ENCODE results near the gene IQCE.

The IQCE gene

GRCh38 chr7:2649139-2649838 is 90.5 kb downstream of the IQCE start:
- Histone ChIP-seq H3K9me2 (replicated peaks; ENCODE audit: control insufficient read depth, low read length) (no peaks in the 10 kb centered on the region), H3K4me2 (ENCODE audit: low read length) (no peak overlapping the region), H3K4me3 (ENCODE audit: low read length) (no peak overlapping the region), H4K20me1 (ENCODE audit: control insufficient read depth, insufficient read depth, low read depth, low read length) (peaks cover 7% of the 10 kb centered on the region; the same call in 1 of the 2 replicates), H3K9me3 (ENCODE audit: control insufficient read depth, insufficient read depth, low read length) (no peaks in the 10 kb centered on the region), H3K36me3 (ENCODE audit: control insufficient read depth, low read length) (no peaks in the 10 kb centered on the region), H3F3A (ENCODE audit: control insufficient read depth, insufficient read depth) (no peaks in the 10 kb centered on the region), H3K79me2 (ENCODE audit: control insufficient read depth, low read length) (no peaks in the 10 kb centered on the region), H3K27ac (ENCODE audit: low read depth, low read length) (no peak overlapping the region), H3K4me1 (ENCODE audit: control insufficient read depth, low read length) (peaks cover 25% of the 10 kb centered on the region), H3K27me3 (ENCODE audit: control insufficient read depth, low read length) (no peaks in the 10 kb centered on the region)
- no peak for TF ChIP-seq EZH2phosphoT487 (IDR thresholded peaks at IDR 0.05; ENCODE audit: borderline replicate concordance, low read length)
- no peak for TF ChIP-seq CTCF (IDR thresholded peaks at IDR 0.05; ENCODE audit: low read depth, low read length, poor library complexity, severe bottlenecking)

- Histone ChIP-seq H3K4me2 (ENCODE audit: low read length) (no peak overlapping the region), H3K27ac (ENCODE audit: low read depth, low read length) (no peak overlapping the region), H4K20me1 (ENCODE audit: control insufficient read depth, insufficient read depth, low read depth, low read length) (peaks cover 7% of the 10 kb centered on the region; the same call in 1 of the 2 replicates), H3K9me3 (ENCODE audit: control insufficient read depth, insufficient read depth, low read length) (no peaks in the 10 kb centered on the region), H3K4me3 (ENCODE audit: low read length) (no peak overlapping the region), H3K27me3 (ENCODE audit: control insufficient read depth, low read length) (no peaks in the 10 kb centered on the region), H3K79me2 (ENCODE audit: control insufficient read depth, low read length) (no peaks in the 10 kb centered on the region), H3K9me2 (replicated peaks; ENCODE audit: control insufficient read depth, low read length) (no peaks in the 10 kb centered on the region), H3K36me3 (ENCODE audit: control insufficient read depth, low read length) (no peaks in the 10 kb centered on the region), H3K4me1 (ENCODE audit: control insufficient read depth, low read length) (peaks cover 17% of the 10 kb centered on the region), H3F3A (ENCODE audit: control insufficient read depth, insufficient read depth) (no peaks in the 10 kb centered on the region)
- TF ChIP-seq CTCF (IDR thresholded peaks at IDR 0.05; ENCODE audit: low read depth, low read length, poor library complexity, severe bottlenecking) (no peak), EZH2phosphoT487 (IDR thresholded peaks at IDR 0.05; ENCODE audit: borderline replicate concordance, low read length) (no peak)
Measured at GRCh38 chr7:2649991-2650390, 91.2 kb downstream of the IQCE start.

GRCh38 chr7:2650451-2650850 is 91.7 kb downstream of the IQCE start:
- Histone ChIP-seq H3K4me2 (ENCODE audit: low read length) (no peak overlapping the region), H3K4me1 (ENCODE audit: control insufficient read depth, low read length) (peaks cover 13% of the 10 kb centered on the region)

More at GRCh38 chr7:2650451-2650850, 91.7 kb downstream of the IQCE start:
- Histone ChIP-seq H3K27me3 (ENCODE audit: control insufficient read depth, low read length) (no peaks in the 10 kb centered on the region), H3F3A (ENCODE audit: control insufficient read depth, insufficient read depth) (no peaks in the 10 kb centered on the region), H3K79me2 (ENCODE audit: control insufficient read depth, low read length) (no peaks in the 10 kb centered on the region), H3K36me3 (ENCODE audit: control insufficient read depth, low read length) (no peaks in the 10 kb centered on the region), H3K27ac (ENCODE audit: low read depth, low read length) (no peak overlapping the region), H3K9me2 (replicated peaks; ENCODE audit: control insufficient read depth, low read length) (no peaks in the 10 kb centered on the region), H4K20me1 (ENCODE audit: control insufficient read depth, insufficient read depth, low read depth, low read length) (peaks cover 7% of the 10 kb centered on the region; the same call in 1 of the 2 replicates), H3K9me3 (ENCODE audit: control insufficient read depth, insufficient read depth, low read length) (no peaks in the 10 kb centered on the region), H3K4me3 (ENCODE audit: low read length) (no peak overlapping the region)
- TF ChIP-seq CTCF (IDR thresholded peaks at IDR 0.05; ENCODE audit: low read depth, low read length, poor library complexity, severe bottlenecking): no peak
- TF ChIP-seq EZH2phosphoT487 (IDR thresholded peaks at IDR 0.05; ENCODE audit: borderline replicate concordance, low read length): no peak

Data from DOHH2 (cell line).